Left lung (tissue), 10 donors: ENCODE data around the gene UBE2I. TPM values are rescaled to one million over a fixed set of nuclear protein-coding genes. Genes with fewer than 3 reads are reported as not detected.
"Not testable (repeated sequence)": the region's sequence is repeated elsewhere in the genome, so short reads cannot be mapped to it uniquely, and the experiment has no call there.

ENCODE experiments used
- ATAC-seq: fragments of 200-7000 bp; cut with Tn5 transposase; one replicate; pipeline ENCODE4 v1.9.1; 2020; ENCODE audit warnings: moderate library complexity
- DNase-seq, 4 donors: peaks; one replicate each; pipeline ENCODE4 v3.0.0-alpha.2; 2013 to 2020
- H3K27ac ChIP-seq, 2 donors: fragments of 200-600 bp; sonication (generic) in 1 of 2; one replicate each; pipeline versions ENCODE4 v1.5.0 to v1.8.0; 2020 to 2021
- H3K27me3 ChIP-seq, 2 donors: fragments of 200-600 bp; sonication (generic) in 1 of 2; one replicate each; pipeline versions ENCODE4 v1.5.0 to v1.8.0; 2020 to 2021
- H3K36me3 ChIP-seq, 2 donors: fragments of 200-600 bp; sonication (generic) in 1 of 2; one replicate each; pipeline versions ENCODE4 v1.5.0 to v1.8.0; 2020 to 2021
- H3K4me1 ChIP-seq, 2 donors: fragments of 200-600 bp; one replicate each; pipeline ENCODE4 v1.8.0; 2021
- H3K4me3 ChIP-seq, 2 donors: fragments of 200-600 bp; sonication (generic) in 1 of 2; one replicate each; pipeline versions ENCODE4 v1.5.0 to v1.8.0; 2020 to 2021; ENCODE audit warnings: mild to moderate bottlenecking in 1 of 2
- H3K9me3 ChIP-seq, 2 donors: fragments of 200-600 bp; sonication (generic) in 1 of 2; one replicate each; pipeline versions ENCODE4 v1.5.0 to v1.8.0; 2020 to 2021
- intact Hi-C, 2 donors: fragments of 100-400 bp; cut with DNase I; formaldehyde crosslinking; loops; one replicate each; pipeline versions ENCODE4 v1.11.2 to v1.14.2; 2022
- polyA plus RNA-seq, 6 donors: library from polyadenylated mRNA; unstranded; fragments of 120-200 nt; gene quantifications; one replicate each; pipeline ENCODE4 v1.2.1, GENCODE V29; 2013; ENCODE audit not compliant: insufficient read length in 6 of 6
- total RNA-seq, 2 donors: library from RNA; stranded (reverse); fragmentation: NEBNext Ultra II Directional; extraction: Animal tissue kit (Norgen Biotek cat#: 25700); gene quantifications; one replicate each; pipeline ENCODE4 v1.2.1, GENCODE V29; 2021
- TF ChIP-seq, protein P1 (sequence below), 2 donors: fragments of 200-600 bp; sonication (generic) in 1 of 2; IDR thresholded peaks; one replicate each; pipeline versions ENCODE4 v1.5.0 to v1.8.0; 2021; ENCODE audit warnings: antibody characterized with exemption in 2 of 2
- donor health status: DM: no; HTN: yes; CAD: no.
- donor health status: DM: no; HTN: no; CAD: no.

The UBE2I gene
- total and polyA plus RNA-seq, 8 donors = 89.0 to 188 (median 142) TPM

DNA sequence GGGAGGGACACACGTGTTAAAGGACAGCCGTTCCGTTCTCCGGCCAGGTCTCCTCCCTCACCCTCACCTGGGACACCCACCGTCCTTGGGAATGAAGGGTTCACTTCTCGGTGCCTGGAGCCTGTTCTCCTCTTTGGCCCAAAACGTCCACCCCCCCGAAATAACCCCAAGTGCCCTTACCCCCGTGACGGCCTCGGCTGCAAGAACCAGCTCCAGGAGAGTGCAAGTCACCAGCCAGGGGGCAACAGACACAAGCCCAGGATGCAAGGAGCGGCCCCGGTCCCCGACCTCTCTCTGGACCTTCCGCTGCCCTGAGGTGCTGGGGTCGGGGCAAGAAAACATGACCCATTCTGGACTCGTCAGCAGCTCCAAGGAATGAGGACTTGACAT, 20.0 kb upstream of the UBE2I start:
- ATAC-seq = no peak
- intact Hi-C loops = no loop called here
- Histone ChIP-seq H3K27ac (no peak overlapping the region), H3K9me3 (no peaks in the 10 kb centered on the region), H3K36me3 (no peaks in the 10 kb centered on the region), H3K27me3 (peaks cover 24 to 92% of the 10 kb centered on the region in 2 donors), H3K4me3 (no peak overlapping the region), H3K4me1 (no peaks in the 10 kb centered on the region)
- no peak for DNase-seq
- TF ChIP-seq, protein P1, sequence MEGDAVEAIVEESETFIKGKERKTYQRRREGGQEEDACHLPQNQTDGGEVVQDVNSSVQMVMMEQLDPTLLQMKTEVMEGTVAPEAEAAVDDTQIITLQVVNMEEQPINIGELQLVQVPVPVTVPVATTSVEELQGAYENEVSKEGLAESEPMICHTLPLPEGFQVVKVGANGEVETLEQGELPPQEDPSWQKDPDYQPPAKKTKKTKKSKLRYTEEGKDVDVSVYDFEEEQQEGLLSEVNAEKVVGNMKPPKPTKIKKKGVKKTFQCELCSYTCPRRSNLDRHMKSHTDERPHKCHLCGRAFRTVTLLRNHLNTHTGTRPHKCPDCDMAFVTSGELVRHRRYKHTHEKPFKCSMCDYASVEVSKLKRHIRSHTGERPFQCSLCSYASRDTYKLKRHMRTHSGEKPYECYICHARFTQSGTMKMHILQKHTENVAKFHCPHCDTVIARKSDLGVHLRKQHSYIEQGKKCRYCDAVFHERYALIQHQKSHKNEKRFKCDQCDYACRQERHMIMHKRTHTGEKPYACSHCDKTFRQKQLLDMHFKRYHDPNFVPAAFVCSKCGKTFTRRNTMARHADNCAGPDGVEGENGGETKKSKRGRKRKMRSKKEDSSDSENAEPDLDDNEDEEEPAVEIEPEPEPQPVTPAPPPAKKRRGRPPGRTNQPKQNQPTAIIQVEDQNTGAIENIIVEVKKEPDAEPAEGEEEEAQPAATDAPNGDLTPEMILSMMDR (IDR thresholded peaks at IDR 0.05) = no peak

DNA sequence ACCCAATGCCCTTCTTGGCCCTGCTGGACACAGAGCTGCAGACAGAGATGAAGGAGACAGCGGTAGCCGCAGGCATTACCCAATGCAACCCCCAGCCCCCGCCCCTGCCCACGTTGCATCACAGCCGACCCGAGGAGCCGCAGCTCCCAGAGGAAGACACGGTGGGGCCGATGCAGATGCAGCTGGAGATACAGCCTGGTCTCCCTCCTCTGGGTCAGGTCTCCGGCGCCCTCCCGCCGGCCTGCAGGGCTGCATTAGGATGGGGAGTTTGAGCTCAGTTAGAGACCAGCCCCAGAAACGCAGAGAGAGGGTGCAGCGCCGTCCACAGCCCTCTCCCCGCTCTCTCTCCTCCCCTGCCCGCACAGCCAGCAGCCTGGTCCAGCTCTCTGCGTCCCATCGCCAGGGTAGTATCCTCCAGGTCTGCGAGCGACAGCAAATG, 19.4 kb upstream of the UBE2I start:
- no peak for ATAC-seq
- H3K4me1 ChIP-seq = no peaks in the 10 kb centered on the region
- intact Hi-C loops = no loop called here
- H3K27ac ChIP-seq = no peak overlapping the region
- no peaks in the 10 kb centered on the region for H3K36me3 ChIP-seq
- TF ChIP-seq, protein P1 (IDR thresholded peaks at IDR 0.05) = no peak
- no peaks in the 10 kb centered on the region for H3K9me3 ChIP-seq
- no peak for DNase-seq
- peaks cover 24 to 96% of the 10 kb centered on the region in 2 donors for H3K27me3 ChIP-seq
- no peak overlapping the region for H3K4me3 ChIP-seq

DNA sequence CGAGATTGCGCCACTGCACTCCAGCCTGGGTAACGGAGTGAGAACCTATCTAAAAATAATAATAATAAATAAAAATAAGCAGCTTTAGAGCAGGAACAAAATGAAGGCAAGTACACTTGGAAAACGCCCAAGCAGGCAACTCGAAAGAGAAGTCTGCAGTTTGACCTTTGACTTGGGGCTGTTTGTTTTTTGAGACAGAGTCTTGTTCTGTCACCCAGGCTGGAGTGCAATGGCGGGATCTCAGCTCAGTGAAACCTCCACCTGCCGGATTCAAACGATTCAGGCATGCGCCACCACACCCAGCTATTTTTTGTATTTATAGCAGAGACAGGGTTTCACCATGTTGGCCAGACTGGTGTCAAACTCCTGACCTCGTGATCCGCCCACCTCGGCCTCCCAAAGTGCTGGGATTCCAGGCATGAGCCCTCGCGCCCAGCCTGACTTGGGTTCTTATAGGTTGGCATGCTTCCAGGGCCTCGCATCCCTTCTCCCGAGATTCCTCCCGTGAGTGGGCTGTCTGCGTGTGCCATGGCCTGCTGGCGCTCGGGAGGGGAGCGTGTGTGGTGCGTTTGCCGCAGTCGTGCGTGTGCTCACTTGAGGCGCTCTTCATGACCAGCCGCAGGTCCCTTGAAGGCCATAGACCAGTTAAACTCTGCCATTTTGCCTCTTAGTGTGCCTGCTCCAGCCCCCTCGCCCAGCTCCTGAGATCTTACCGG, 18.4 kb upstream of the UBE2I start:
- H3K4me1 ChIP-seq = no peaks in the 10 kb centered on the region
- TF ChIP-seq, protein P1 (IDR thresholded peaks at IDR 0.05) = no peak
- H3K27ac ChIP-seq = no peak overlapping the region
- peaks cover 24 to 96% of the 10 kb centered on the region in 2 donors for H3K27me3 ChIP-seq
- H3K9me3 ChIP-seq = no peaks in the 10 kb centered on the region
- ATAC-seq (no peak), DNase-seq (no peak)
- intact Hi-C loops = no loop called here
- no peak overlapping the region for H3K4me3 ChIP-seq
- H3K36me3 ChIP-seq = no peaks in the 10 kb centered on the region

DNA sequence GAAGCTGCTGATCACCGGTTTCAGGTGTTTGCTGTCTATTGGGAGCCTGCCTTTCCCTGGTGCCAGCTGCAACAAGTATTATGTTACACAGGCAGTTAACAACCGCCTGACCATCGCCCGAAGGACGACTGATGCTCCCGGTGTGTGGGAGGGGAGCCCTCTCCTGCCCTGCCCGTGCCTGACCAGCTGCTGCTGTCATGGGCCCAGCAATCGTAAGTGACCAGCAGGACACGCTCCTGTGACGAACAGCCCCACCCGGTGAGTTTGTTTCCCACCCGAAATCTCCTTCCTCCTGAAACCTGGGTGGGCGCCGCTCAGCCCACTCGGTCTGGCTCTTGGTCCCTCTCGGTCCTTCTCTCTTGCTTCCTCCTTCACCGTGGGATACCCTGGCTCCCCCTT, 17.9 kb upstream of the UBE2I start:
- no peak overlapping the region for H3K27ac ChIP-seq
- intact Hi-C loops = no loop called here
- H3K27me3 ChIP-seq = peaks cover 24 to 94% of the 10 kb centered on the region in 2 donors
- H3K9me3 ChIP-seq = no peaks in the 10 kb centered on the region
- DNase-seq = no peak
- H3K36me3 ChIP-seq = no peaks in the 10 kb centered on the region
- no peaks in the 10 kb centered on the region for H3K4me1 ChIP-seq
- TF ChIP-seq, protein P1 (IDR thresholded peaks at IDR 0.05) = no peak
- H3K4me3 ChIP-seq = no peak overlapping the region
- no peak for ATAC-seq

DNA sequence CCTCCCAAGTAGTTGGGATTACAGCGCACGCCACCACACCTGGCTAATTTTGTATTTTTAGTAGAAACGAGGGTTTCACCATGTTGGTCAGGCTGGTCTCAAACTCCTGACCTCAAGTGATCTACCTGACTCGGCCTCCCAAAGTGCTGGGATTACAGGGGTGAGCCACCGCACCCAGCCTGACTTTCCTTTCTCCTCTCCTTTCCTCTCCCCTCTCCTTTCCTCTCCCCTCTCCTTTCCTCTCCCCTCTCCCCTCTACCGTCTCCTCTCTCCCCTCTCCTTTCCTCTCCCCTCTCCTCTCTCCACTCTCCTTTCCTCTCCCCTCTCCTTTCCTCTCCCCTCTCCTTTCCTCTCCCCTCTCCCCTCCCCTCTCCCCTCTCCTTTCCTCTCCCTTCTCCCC, 17.2 kb upstream of the UBE2I start:
- ATAC-seq, H3K4me1 ChIP-seq, H3K4me3 ChIP-seq, intact Hi-C loops, H3K36me3 ChIP-seq, H3K27ac ChIP-seq, DNase-seq, H3K9me3 ChIP-seq: not testable (repeated sequence)
- H3K27me3 ChIP-seq = peaks cover 24 to 91% of the 10 kb centered on the region in 2 donors

DNA sequence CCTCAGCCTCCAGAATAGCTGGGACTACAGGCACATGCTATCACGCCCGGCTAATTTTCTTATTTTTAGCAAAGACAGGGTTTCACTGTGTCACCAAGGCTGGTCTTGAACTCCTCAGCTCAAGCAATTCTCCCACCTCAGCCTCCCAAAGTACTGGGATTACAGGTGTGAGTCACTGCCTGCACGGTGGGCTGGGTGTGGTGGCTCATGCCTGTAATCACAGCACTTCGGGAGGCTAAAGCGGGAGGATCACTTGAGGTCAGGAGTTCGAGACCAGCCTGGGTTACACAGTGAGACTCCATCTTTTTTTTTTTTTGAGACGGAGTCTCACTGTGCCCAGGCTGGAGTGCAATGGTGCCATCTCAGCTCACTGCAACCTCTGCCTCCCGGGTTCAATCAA, 16.6 kb upstream of the UBE2I start:
- H3K4me1 ChIP-seq, intact Hi-C loops, H3K27ac ChIP-seq, DNase-seq, H3K4me3 ChIP-seq, H3K9me3 ChIP-seq, H3K36me3 ChIP-seq, ATAC-seq: not testable (repeated sequence)
- peaks cover 24 to 85% of the 10 kb centered on the region in 2 donors for H3K27me3 ChIP-seq
